Liver (tissue), 9 donors: ENCODE data around the gene EMD. TPM values are rescaled to one million over a fixed set of nuclear protein-coding genes. Genes with fewer than 3 reads are reported as not detected.
"Not testable (repeated sequence)": the region's sequence is repeated elsewhere in the genome, so short reads cannot be mapped to it uniquely, and the experiment has no call there.

ENCODE experiments used
- DNase-seq: peaks from one replicate; pipeline ENCODE4 v3.0.0-alpha.2; 2017; ENCODE audit warnings: low spot score
- H3K27ac ChIP-seq, 2 donors: one replicate each; pipeline ENCODE4 v1.7.0; 2013; ENCODE audit warnings: inconsistent platforms in 2 of 2, low read length in 2 of 2, control low read depth in 1 of 2, low read depth in 1 of 2, mild to moderate bottlenecking in 1 of 2
- H3K27me3 ChIP-seq, 4 donors: one replicate each; pipeline versions ENCODE4 v1.6.1 to v1.7.0; 2013; ENCODE audit warnings: low read length in 3 of 4, inconsistent platforms in 1 of 4, mild to moderate bottlenecking in 1 of 4, moderate library complexity in 1 of 4; ENCODE audit not compliant: control insufficient read depth in 4 of 4, insufficient read depth in 4 of 4
- H3K36me3 ChIP-seq, 4 donors: one replicate each; pipeline versions ENCODE4 v1.6.1 to v1.7.0; 2013; ENCODE audit warnings: low read length in 3 of 4, mild to moderate bottlenecking in 3 of 4, low read depth in 1 of 4, moderate library complexity in 1 of 4; ENCODE audit not compliant: control insufficient read depth in 4 of 4, insufficient read depth in 3 of 4
- H3K4me1 ChIP-seq, 4 donors: one replicate each; pipeline versions ENCODE4 v1.6.1 to v1.7.0; 2013; ENCODE audit warnings: low read length in 3 of 4, mild to moderate bottlenecking in 3 of 4, moderate library complexity in 1 of 4; ENCODE audit not compliant: control insufficient read depth in 4 of 4, insufficient read depth in 4 of 4
- H3K4me3 ChIP-seq, 3 donors: one replicate each; pipeline versions ENCODE4 v1.6.1 to v1.7.0; 2013; ENCODE audit warnings: low read length in 3 of 3, control low read depth in 1 of 3, low read depth in 1 of 3, mild to moderate bottlenecking in 1 of 3
- H3K9ac ChIP-seq, 2 donors: one replicate each; pipeline ENCODE4 v1.7.0; 2013; ENCODE audit warnings: low read length in 2 of 2, mild to moderate bottlenecking in 2 of 2, moderate library complexity in 2 of 2, control low read depth in 1 of 2, low read depth in 1 of 2
- H3K9me3 ChIP-seq, 4 donors: one replicate each; pipeline versions ENCODE4 v1.6.1 to v1.7.0; 2013; ENCODE audit warnings: low read length in 3 of 4; ENCODE audit not compliant: control insufficient read depth in 4 of 4
- ATF3 ChIP-seq: IDR thresholded peaks from 2 replicates; pipeline ENCODE4 v1.6.1; 2016; ENCODE audit warnings: antibody characterized with exemption
- CTCF ChIP-seq: fragments of 150-350 bp; IDR thresholded peaks from 2 replicates; pipeline ENCODE4 v1.5.1; 2017; ENCODE audit warnings: improper control_type of control experiment, low read depth, low read length; ENCODE audit not compliant: missing input control
- EGR1 ChIP-seq, 2 donors: IDR thresholded peaks; 2 replicates each; pipeline ENCODE4 v1.6.1; 2016 to 2018; ENCODE audit warnings: antibody characterized with exemption in 2 of 2, low read depth in 2 of 2
- FOXA1 ChIP-seq: IDR thresholded peaks from 2 replicates; pipeline ENCODE4 v1.6.1; 2016; ENCODE audit warnings: antibody characterized with exemption
- FOXA2 ChIP-seq: IDR thresholded peaks from 2 replicates; pipeline ENCODE4 v1.6.1; 2016; ENCODE audit warnings: antibody characterized with exemption
- GABPA ChIP-seq, 2 donors: IDR thresholded peaks in 1 of 2; conservative IDR thresholded peaks in 1 of 2; 2 replicates each; pipeline ENCODE4 v1.6.1; 2016; ENCODE audit warnings: antibody characterized with exemption in 2 of 2, mild to moderate bottlenecking in 1 of 2, moderate library complexity in 1 of 2
- HNF4A ChIP-seq, 2 donors: conservative IDR thresholded peaks; 2 replicates each; pipeline ENCODE4 v1.6.1; 2016; ENCODE audit warnings: antibody characterized with exemption in 2 of 2, mild to moderate bottlenecking in 2 of 2
- HNF4G ChIP-seq: IDR thresholded peaks from 2 replicates; pipeline ENCODE4 v1.6.1; 2016; ENCODE audit warnings: antibody characterized with exemption
- JUND ChIP-seq, 2 donors: IDR thresholded peaks; 2 replicates each; pipeline ENCODE4 v1.6.1; 2016; ENCODE audit warnings: antibody characterized with exemption in 2 of 2
- MAX ChIP-seq: IDR thresholded peaks from 2 replicates; pipeline ENCODE4 v1.6.1; 2016; ENCODE audit warnings: antibody characterized with exemption
- NR2F2 ChIP-seq: IDR thresholded peaks from 2 replicates; pipeline ENCODE4 v1.6.1; 2016; ENCODE audit warnings: antibody characterized with exemption
- RAD21 ChIP-seq, 2 donors: IDR thresholded peaks; 2 replicates each; pipeline ENCODE4 v1.6.1; 2016; ENCODE audit warnings: antibody characterized with exemption in 2 of 2, mild to moderate bottlenecking in 2 of 2
- REST ChIP-seq: IDR thresholded peaks from 2 replicates; pipeline ENCODE4 v1.6.1; 2016; ENCODE audit warnings: antibody characterized with exemption, mild to moderate bottlenecking
- RXRA ChIP-seq, 2 donors: IDR thresholded peaks; 2 replicates each; pipeline ENCODE4 v1.6.1; 2017 to 2018; ENCODE audit warnings: antibody characterized with exemption in 2 of 2, mild to moderate bottlenecking in 1 of 2
- SP1 ChIP-seq: IDR thresholded peaks from 2 replicates; pipeline ENCODE4 v1.6.1; 2018; ENCODE audit warnings: antibody characterized with exemption, mild to moderate bottlenecking
- TAF1 ChIP-seq: conservative IDR thresholded peaks from 2 replicates; pipeline ENCODE4 v1.6.1; 2016; ENCODE audit warnings: antibody characterized with exemption, mild to moderate bottlenecking
- YY1 ChIP-seq: IDR thresholded peaks from 2 replicates; pipeline ENCODE4 v1.6.1; 2016; ENCODE audit warnings: antibody characterized with exemption, mild to moderate bottlenecking
- ZBTB33 ChIP-seq: IDR thresholded peaks from 2 replicates; pipeline ENCODE4 v1.6.1; 2016; ENCODE audit warnings: antibody characterized with exemption
- WGBS: extraction: QIAGEN DNeasy Blood & Tissue Kit; methylation state at CpG from one replicate; pipeline ENCODE4 v1.1.7; 2013; 5-methylcytosine and 5-hydroxymethylcytosine counted together
- polyA plus RNA-seq, 2 donors: library from polyadenylated mRNA; stranded (reverse) in 1 of 2; unstranded in 1 of 2; fragments of 200-250 nt in 1 of 2; fragments of >200 nt in 1 of 2; fragmentation: Nextera tagmentation in 1 of 2; extraction: Ambion mirVana in 1 of 2; gene quantifications; one replicate each; pipeline versions ENCODE4 v1.2.1 to v1.2.3, GENCODE V29; 2013 to 2015
- total RNA-seq, 2 donors: library from RNA; depleted of rRNA; stranded (reverse); fragments of >200 nt; gene quantifications; one replicate each; pipeline ENCODE4 v1.2.3, GENCODE V29; 2014
- donor health status: healthy.
- donor health status: healthy.
- donor health status: healthy.
- donor health status: healthy.
- donor health status: healthy.

Gene EMD
- total and polyA plus RNA-seq, 4 donors = 11.6 to 38.0 (median 17.0) TPM

- peak overlapping the region; percentile 71 to 94 (median 92) for H3K4me3 ChIP-seq
- H3K27ac ChIP-seq = peak overlapping the region; percentile 80 to 98
- no peaks in the 10 kb centered on the region for H3K9me3 ChIP-seq
- H3K4me1 ChIP-seq = peaks cover 1 to 36% (median 26%) of the 10 kb centered on the region in 4 donors
- H3K27me3 ChIP-seq = no peaks in the 10 kb centered on the region
- peaks cover 0 to 10% (median 7%) of the 10 kb centered on the region in 4 donors for H3K36me3 ChIP-seq
- 45% methylated on average over 14 of the region's 14 CpGs for WGBS
- no peak for DNase-seq
- peak overlapping the region; percentile 95 to 98 for H3K9ac ChIP-seq
- no peak for TF ChIP-seq FOXA2
- no peak for TF ChIP-seq GABPA (IDR thresholded peaks at IDR 0.05 in 1 of 2, conservative IDR thresholded peaks at IDR 0.05 in 1 of 2)
- no peak for TF ChIP-seq TAF1
- TF ChIP-seq JUND (IDR thresholded peaks at IDR 0.05) = no peak
- TF ChIP-seq HNF4G = no peak
- no peak for TF ChIP-seq NR2F2
- no peak for TF ChIP-seq SP1
- no peak for TF ChIP-seq FOXA1
- no peak for TF ChIP-seq EGR1 (IDR thresholded peaks at IDR 0.05; ENCODE audit: low read depth in 2 of 2)
- no peak for TF ChIP-seq YY1
- TF ChIP-seq CTCF = no peak
- no peak for TF ChIP-seq HNF4A (conservative IDR thresholded peaks at IDR 0.05)
- no peak for TF ChIP-seq REST
- TF ChIP-seq RAD21 (IDR thresholded peaks at IDR 0.05) = no peak
- TF ChIP-seq MAX = no peak
- no peak for TF ChIP-seq ATF3
- no peak for TF ChIP-seq RXRA (IDR thresholded peaks at IDR 0.05)
- no peak for TF ChIP-seq ZBTB33
Measured at GRCh38 chrX:154399527-154400368, 20.7 kb downstream of the EMD start.

GRCh38 chrX:154400369-154400817 is 21.3 kb downstream of the EMD start:
- H3K27me3 ChIP-seq, DNase-seq, H3K4me3 ChIP-seq, H3K27ac ChIP-seq, H3K9ac ChIP-seq, H3K9me3 ChIP-seq: not testable (repeated sequence)
- Histone ChIP-seq H3K4me1 (peaks cover 1 to 36% (median 26%) of the 10 kb centered on the region in 4 donors), H3K36me3 (peaks cover 0 to 10% (median 7%) of the 10 kb centered on the region in 4 donors)
- 68% methylated on average over 6 of the region's 6 CpGs for WGBS
